ENCODE results near the gene KLF11. TPM values are rescaled to one million over a fixed set of nuclear protein-coding genes. Genes with fewer than 3 reads are reported as not detected.
A peak's percentile ranks its signal among the peaks of the same experiment; 100 is the strongest.

The KLF11 gene
- total and polyA plus RNA-seq, 2 experiments from 2014 or later: 4.8 to 6.6 TPM

DNA sequence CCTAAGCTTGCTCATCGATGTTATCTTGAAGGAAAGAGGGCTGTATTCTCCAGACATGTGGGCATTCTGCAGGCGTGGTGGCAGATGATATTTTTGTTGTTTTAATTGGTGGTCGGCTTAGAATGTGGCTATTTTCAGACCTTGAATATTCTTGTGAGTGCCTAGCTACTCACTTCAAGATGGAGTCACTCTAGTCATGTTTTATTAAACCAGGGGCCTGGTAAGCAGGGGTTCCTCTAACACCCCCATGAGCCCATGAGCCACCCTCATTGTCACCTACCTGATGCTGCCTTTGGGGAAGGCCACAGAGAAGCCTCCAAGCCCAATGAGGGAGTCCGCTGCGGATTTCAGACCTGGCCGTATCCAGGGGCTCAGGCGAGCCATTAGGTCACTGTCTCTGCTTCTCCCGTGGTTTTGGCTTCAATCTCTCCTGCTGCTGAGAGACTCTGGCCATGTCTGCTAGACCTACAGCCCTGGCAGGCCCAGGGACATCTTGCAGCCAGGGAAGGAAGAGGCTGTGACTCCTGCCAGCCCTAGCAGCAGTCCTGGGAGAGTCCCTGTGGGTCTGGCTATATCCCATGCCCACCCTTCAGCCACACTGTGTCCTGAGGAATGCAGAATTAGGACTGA, 16.3 kb upstream of the KLF11 start:
- no peaks in the 10 kb centered on the region for H3K79me2 ChIP-seq (ENCODE audit: insufficient read depth)
- TF ChIP-seq EZH2 (IDR thresholded peaks at IDR 0.05; ENCODE audit: insufficient read depth, poor library complexity, severe bottlenecking): no peak
- no peak for TF ChIP-seq EZH2phosphoT487 (IDR thresholded peaks at IDR 0.05; ENCODE audit: insufficient read depth, low read depth)
- no peak for DNase-seq
- H3K9me2 ChIP-seq (ENCODE audit: insufficient read depth): no peaks in the 10 kb centered on the region
- no peaks in the 10 kb centered on the region for H3K9me3 ChIP-seq (ENCODE audit: low read depth)
- no peaks in the 10 kb centered on the region for H3K36me3 ChIP-seq (ENCODE audit: low read depth)
- H3K4me2 ChIP-seq (ENCODE audit: unreplicated experiment): no peak overlapping the region
- H2AFZ ChIP-seq: no peak overlapping the region
- in situ Hi-C loops (cut with MboI): no loop called here
- H3K9ac ChIP-seq: no peak overlapping the region
- no peaks in the 10 kb centered on the region for H4K20me1 ChIP-seq (ENCODE audit: insufficient read depth)
- no peaks in the 10 kb centered on the region for H3K27me3 ChIP-seq (replicated peaks; ENCODE audit: insufficient read depth)
- 71 to 75% methylated on average over 8 of the region's 8 CpGs for WGBS, 2 experiments (ENCODE audit: low coverage in 1 of 2, low lambda C conversion rate in 2 of 2, missing lambda C conversion rate in 2 of 2)
- no peak overlapping the region for H3K4me3 ChIP-seq
- H3F3A ChIP-seq (ENCODE audit: insufficient read depth): no peaks in the 10 kb centered on the region
- H3K4me1 ChIP-seq (ENCODE audit: insufficient read depth): no peaks in the 10 kb centered on the region; the same call in 1 of the 2 replicates
- H3K27ac ChIP-seq: no peak overlapping the region

DNA sequence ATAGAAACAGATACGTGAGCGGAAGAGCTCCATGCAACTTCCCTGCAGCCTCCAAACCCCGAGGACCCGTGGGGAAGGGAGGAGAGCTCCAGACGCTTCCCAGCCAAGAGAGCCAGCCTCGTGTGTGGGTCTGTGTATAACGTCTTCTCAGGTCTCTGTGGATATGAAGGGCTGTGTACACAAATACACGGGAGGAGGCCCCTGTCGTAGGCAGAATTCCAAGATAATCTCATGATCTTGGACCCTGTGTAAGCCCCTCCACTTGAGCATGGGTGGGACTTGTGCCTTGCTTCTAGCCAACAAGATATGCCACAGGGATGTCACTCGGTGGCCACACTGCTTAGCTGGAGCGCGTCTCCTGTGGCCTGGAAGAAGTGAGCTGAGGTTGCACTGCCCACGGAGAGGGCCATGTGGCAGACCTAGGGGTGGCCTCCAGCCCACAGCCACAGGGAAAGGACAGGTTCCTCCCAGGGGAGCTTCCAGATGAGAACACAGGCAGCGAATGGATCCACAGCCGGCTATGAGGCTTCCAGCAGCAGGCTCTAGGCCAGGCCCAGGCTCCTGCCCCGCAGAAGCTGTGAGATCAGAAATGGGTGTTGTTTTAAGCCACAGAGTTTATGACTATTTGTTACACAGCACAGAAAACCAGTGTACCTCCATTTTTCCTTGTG, 15.6 kb upstream of the KLF11 start:
- Histone ChIP-seq H3K9me2 (ENCODE audit: insufficient read depth) (no peaks in the 10 kb centered on the region), H3K4me1 (ENCODE audit: insufficient read depth) (no peaks in the 10 kb centered on the region; the same call in 1 of the 2 replicates), H3K9me3 (ENCODE audit: low read depth) (no peaks in the 10 kb centered on the region), H3K9ac (no peak overlapping the region), H4K20me1 (ENCODE audit: insufficient read depth) (no peaks in the 10 kb centered on the region), H3K36me3 (ENCODE audit: low read depth) (no peaks in the 10 kb centered on the region), H3K4me3 (no peak overlapping the region), H2AFZ (no peak overlapping the region), H3K27ac (no peak overlapping the region), H3K79me2 (ENCODE audit: insufficient read depth) (no peaks in the 10 kb centered on the region), H3K27me3 (replicated peaks; ENCODE audit: insufficient read depth) (no peaks in the 10 kb centered on the region), H3F3A (ENCODE audit: insufficient read depth) (no peaks in the 10 kb centered on the region), H3K4me2 (ENCODE audit: unreplicated experiment) (no peak overlapping the region)
- no peak for DNase-seq
- 60 to 65% methylated on average over 16 of the region's 16 CpGs for WGBS, 2 experiments (ENCODE audit: low coverage in 1 of 2, low lambda C conversion rate in 2 of 2, missing lambda C conversion rate in 2 of 2)
- in situ Hi-C loops (cut with MboI): no loop called here
- TF ChIP-seq EZH2phosphoT487 (IDR thresholded peaks at IDR 0.05; ENCODE audit: insufficient read depth, low read depth): no peak
- no peak for TF ChIP-seq EZH2 (IDR thresholded peaks at IDR 0.05; ENCODE audit: insufficient read depth, poor library complexity, severe bottlenecking)

DNA sequence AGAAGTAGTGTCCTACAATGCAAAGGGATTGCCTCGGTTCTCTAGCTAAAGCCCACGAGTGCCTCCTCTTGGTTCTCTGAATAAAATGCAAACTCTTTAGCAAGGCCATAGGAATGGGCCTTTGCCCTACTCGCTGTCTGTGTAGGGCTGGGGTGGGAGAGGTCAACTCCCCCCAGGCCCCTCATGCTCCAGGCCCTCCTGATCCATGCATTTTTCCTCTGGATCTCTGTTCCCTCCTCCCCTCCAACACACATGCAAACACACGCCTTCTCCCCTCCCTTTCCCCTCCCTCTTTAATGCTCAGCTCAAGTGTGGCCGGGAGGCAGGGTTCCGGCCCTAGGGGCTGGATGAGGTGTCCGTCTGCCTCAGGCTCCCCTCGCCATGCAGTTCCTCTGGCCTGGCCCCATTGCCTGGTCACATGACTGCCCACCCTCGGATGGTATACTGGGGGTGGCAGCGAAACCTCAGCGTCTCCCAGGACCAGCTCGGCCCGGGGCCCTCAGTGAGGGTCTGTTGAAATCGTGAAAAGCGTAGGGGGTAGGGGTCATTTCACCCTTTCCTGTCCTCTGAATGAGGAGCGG, 14.9 kb upstream of the KLF11 start:
- in situ Hi-C loops (cut with MboI): no loop called here
- H3K27me3 ChIP-seq (replicated peaks; ENCODE audit: insufficient read depth): no peaks in the 10 kb centered on the region

DNA sequence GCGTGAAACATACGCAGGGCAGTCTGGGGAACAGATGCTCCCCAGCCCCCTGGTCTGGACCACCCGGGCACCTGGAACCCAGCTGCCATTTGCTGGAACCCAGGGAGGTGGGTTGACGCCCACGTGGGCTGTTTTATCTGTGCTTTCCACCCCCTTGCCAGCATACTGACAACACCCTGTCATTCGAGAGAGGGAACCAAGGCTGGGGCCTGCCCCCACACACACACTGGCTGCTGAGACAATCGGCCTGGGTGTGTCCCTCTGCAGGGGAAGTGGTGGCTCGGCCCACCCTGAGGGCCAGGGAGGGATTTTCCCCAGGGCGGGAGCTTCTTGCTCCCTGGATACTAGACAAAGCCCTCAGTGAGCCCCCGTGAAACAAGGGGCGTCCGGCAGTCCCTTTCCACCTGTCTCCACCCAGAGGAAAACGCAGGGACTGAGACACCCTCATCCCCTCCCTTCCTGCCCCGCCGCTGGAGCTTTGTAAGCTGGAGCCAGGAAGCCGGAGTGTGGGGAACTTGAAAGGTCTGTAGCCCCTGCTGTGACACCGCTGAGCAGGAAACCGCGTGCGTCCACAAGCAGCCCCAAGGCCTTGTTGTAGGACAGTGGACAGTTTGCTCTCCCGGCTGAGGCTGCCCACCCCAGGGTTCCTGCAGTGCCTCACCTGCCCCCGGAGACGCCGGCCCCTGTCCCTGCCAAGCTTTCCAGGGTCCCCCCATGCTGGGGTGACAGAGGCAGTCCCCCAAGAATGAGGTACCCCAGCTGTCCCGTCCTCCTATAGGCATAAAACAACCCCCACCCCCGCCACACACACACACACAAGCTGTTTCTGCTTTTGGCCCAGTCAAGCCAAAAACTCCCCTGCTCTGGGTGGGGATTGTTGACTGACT, 14.1 kb upstream of the KLF11 start:
- Histone ChIP-seq H3K4me1 (ENCODE audit: insufficient read depth) (no peaks in the 10 kb centered on the region; the same call in 1 of the 2 replicates), H3K9me3 (ENCODE audit: low read depth) (no peaks in the 10 kb centered on the region), H3K9me2 (ENCODE audit: insufficient read depth) (no peaks in the 10 kb centered on the region), H3K27ac (no peak overlapping the region), H3K79me2 (ENCODE audit: insufficient read depth) (no peaks in the 10 kb centered on the region), H4K20me1 (ENCODE audit: insufficient read depth) (no peaks in the 10 kb centered on the region), H3K4me3 (no peak overlapping the region), H3K27me3 (replicated peaks; ENCODE audit: insufficient read depth) (no peaks in the 10 kb centered on the region), H3K36me3 (ENCODE audit: low read depth) (no peaks in the 10 kb centered on the region), H3K9ac (no peak overlapping the region), H3F3A (ENCODE audit: insufficient read depth) (no peaks in the 10 kb centered on the region), H2AFZ (peak overlapping the region; percentile 62), H3K4me2 (ENCODE audit: unreplicated experiment) (no peak overlapping the region)
- 25 to 29% methylated on average over 24 to 26 of the region's 26 CpGs for WGBS, 2 experiments (ENCODE audit: low coverage in 1 of 2, low lambda C conversion rate in 2 of 2, missing lambda C conversion rate in 2 of 2)
- peak; percentile 30 for DNase-seq
- no peak for TF ChIP-seq EZH2phosphoT487 (IDR thresholded peaks at IDR 0.05; ENCODE audit: insufficient read depth, low read depth)
- TF ChIP-seq EZH2 (IDR thresholded peaks at IDR 0.05; ENCODE audit: insufficient read depth, poor library complexity, severe bottlenecking): no peak
- in situ Hi-C loops (cut with MboI): no loop called here

More for the DNA sequence above, 14.9 kb upstream of the KLF11 start:
- no peak overlapping the region for H3K27ac ChIP-seq
- H3K36me3 ChIP-seq (ENCODE audit: low read depth): no peaks in the 10 kb centered on the region
- WGBS, 2 experiments (ENCODE audit: low coverage in 1 of 2, low lambda C conversion rate in 2 of 2, missing lambda C conversion rate in 2 of 2): 67 to 73% methylated on average over 15 to 16 of the region's 16 CpGs
- H3K4me3 ChIP-seq: no peak overlapping the region
- H3K79me2 ChIP-seq (ENCODE audit: insufficient read depth): no peaks in the 10 kb centered on the region
- no peak for DNase-seq
- no peak overlapping the region for H3K4me2 ChIP-seq (ENCODE audit: unreplicated experiment)
- H4K20me1 ChIP-seq (ENCODE audit: insufficient read depth): no peaks in the 10 kb centered on the region
- no peaks in the 10 kb centered on the region for H3K9me3 ChIP-seq (ENCODE audit: low read depth)
- H3K4me1 ChIP-seq (ENCODE audit: insufficient read depth): no peaks in the 10 kb centered on the region; the same call in 1 of the 2 replicates
- TF ChIP-seq EZH2 (IDR thresholded peaks at IDR 0.05; ENCODE audit: insufficient read depth, poor library complexity, severe bottlenecking) (no peak), EZH2phosphoT487 (IDR thresholded peaks at IDR 0.05; ENCODE audit: insufficient read depth, low read depth) (no peak)
- no peaks in the 10 kb centered on the region for H3F3A ChIP-seq (ENCODE audit: insufficient read depth)
- H3K9ac ChIP-seq: no peak overlapping the region
- peak overlapping the region; percentile 62; the same call in 1 of the 2 replicates for H2AFZ ChIP-seq
- H3K9me2 ChIP-seq (ENCODE audit: insufficient read depth): no peaks in the 10 kb centered on the region

Measured in GM23248 (cell line).